Measurements from ENCODE around the gene LHFPL5. TPM values are rescaled to one million over a fixed set of nuclear protein-coding genes. Genes with fewer than 3 reads are reported as not detected.

Gene LHFPL5
- polyA plus RNA-seq (2011; rRNA removed) (not detected in 2 replicates), polyA minus RNA-seq (2011; rRNA and poly(A)+ RNA removed) (not detected in 2 replicates)

DNA sequence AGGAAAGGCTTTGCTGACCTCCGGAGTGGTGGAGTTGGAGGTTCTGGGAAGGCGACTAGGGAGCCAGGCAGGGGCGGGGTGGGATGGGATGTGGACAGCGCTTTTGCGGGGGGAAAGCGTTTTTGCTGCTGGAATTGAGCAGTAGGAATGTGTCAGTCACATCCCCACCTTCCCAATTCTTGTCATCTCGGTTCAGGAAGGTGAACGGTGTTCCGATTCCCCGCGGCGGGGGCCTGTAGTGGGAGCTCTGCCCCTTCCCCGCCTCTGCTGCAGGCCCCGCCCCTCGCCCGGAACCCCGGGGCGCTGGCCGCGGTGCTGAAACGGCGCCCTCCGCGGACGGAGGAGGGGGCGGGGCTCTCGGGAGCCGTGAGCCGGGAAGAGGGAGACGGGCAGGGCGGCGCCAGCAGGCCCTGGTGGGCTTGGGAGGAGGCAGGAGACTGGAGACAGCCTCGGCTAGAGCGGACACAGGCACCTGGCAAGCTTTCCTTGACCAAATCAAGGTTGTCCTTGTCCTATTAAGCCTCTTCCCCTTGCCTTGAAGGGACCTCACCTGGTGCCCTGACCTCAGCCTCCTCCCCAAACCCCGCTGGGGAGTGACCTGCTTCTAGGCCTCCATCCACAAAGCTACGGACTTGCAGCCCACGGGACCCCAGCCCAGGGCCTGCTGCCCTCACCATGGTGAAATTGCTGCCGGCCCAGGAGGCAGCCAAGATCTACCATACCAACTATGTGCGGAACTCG, at the start of gene LHFPL5:
LHFPL5 (plus strand) TSS at position 357 of the 741 bp plus-strand sequence; CDS start at position 676, 319 bp downstream.
- Histone ChIP-seq H3K27me3 (ENCODE audit: control insufficient read depth, insufficient read depth, low read length) (no peaks in the 10 kb centered on the region), H3K9me3 (ENCODE audit: control insufficient read depth, insufficient read depth, low read length) (peaks cover 8% of the 10 kb centered on the region; the same call in 1 of the 2 replicates), H3K4me3 (ENCODE audit: low read depth, low read length) (peak within 1 kb of the TSS; percentile 41), H3K27ac (ENCODE audit: low read depth, low read length) (no peak within 1 kb of the TSS)
- CTCF ChIA-PET = no interaction called here
- POLR2A ChIA-PET = no interaction called here
- TF ChIP-seq, protein P1, sequence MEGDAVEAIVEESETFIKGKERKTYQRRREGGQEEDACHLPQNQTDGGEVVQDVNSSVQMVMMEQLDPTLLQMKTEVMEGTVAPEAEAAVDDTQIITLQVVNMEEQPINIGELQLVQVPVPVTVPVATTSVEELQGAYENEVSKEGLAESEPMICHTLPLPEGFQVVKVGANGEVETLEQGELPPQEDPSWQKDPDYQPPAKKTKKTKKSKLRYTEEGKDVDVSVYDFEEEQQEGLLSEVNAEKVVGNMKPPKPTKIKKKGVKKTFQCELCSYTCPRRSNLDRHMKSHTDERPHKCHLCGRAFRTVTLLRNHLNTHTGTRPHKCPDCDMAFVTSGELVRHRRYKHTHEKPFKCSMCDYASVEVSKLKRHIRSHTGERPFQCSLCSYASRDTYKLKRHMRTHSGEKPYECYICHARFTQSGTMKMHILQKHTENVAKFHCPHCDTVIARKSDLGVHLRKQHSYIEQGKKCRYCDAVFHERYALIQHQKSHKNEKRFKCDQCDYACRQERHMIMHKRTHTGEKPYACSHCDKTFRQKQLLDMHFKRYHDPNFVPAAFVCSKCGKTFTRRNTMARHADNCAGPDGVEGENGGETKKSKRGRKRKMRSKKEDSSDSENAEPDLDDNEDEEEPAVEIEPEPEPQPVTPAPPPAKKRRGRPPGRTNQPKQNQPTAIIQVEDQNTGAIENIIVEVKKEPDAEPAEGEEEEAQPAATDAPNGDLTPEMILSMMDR (IDR thresholded peaks at IDR 0.05; ENCODE audit: low read depth, low read length) = no peak
- DNase-seq (ENCODE audit: low read depth, low spot score) = no peak

DNA sequence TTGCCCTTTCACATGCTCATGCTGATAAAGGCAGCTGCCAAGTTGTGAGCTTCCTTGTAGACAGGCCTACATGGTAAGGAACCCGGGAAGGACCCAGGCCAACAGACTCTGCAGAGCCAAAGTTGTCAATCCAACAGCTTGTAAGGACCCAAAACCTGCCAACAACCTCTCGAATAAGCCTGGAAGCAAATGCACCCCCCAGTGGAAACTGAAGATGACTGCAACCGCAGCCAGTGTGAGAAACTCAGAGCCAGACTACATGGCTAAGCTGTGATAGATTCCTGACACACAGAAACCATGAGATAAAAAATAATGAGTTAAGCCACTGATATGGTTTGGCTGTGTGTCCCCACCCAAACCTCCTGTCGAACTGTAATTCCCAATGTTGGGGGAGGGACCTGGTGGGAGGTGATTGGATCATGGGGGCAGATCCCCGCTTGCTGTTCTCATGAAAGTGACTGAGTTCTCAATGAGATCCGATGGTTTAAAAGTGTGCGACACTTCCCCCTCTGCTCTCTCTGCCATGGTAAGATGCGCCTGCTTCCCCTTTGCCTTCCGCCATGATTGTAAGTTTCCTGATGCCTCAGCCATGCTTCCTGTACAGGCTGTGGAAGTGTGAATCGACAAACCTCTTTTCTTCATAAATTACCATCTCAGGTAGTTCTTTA, 47.6 kb upstream of the LHFPL5 start:
- no peak overlapping the region for H3K4me3 ChIP-seq (ENCODE audit: low read depth, low read length)
- H3K9me3 ChIP-seq (ENCODE audit: control insufficient read depth, insufficient read depth, low read length) = no peaks in the 10 kb centered on the region
- peaks cover 9% of the 10 kb centered on the region for H3K27me3 ChIP-seq (ENCODE audit: control insufficient read depth, insufficient read depth, low read length)
- ChIA-PET CTCF (interaction anchor here (0.5 kb wide), 1 partner anchor 72 kb away, joined by 4 read pairs; no protein-coding TSS in a partner anchor), POLR2A (interaction anchor here (0.6 kb wide), 1 partner anchor 191 kb away, joined by 9 read pairs; no protein-coding TSS in a partner anchor)
- TF ChIP-seq, protein P1 (IDR thresholded peaks at IDR 0.05; ENCODE audit: low read depth, low read length) = peak; percentile 42
- no peak for DNase-seq (ENCODE audit: low read depth, low spot score)
- no peak overlapping the region for H3K27ac ChIP-seq (ENCODE audit: low read depth, low read length)

DNA sequence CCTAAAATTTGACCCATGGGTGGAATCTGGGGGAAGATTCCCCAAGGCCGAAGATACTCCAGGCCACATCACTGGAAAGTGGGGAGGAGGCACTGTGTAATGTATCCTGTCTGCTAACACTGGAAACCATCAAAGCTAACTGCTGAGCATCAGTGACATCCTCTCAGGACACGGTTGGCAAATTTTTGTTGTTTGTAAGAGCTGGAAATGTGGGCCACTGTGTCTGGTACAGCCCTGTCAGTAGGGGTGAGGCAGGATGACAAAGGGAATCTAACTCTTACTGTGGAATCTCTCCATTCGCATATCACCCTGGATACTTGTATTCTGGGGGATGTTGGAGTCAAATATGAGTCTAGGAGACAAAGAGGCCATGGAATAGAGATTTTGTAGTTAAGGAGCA, 45.7 kb upstream of the LHFPL5 start:
- POLR2A ChIA-PET = no interaction called here
- CTCF ChIA-PET = interaction anchor here (0.7 kb wide), 1 partner anchor 237 kb away, joined by 6 read pairs; no protein-coding TSS in a partner anchor
- peaks cover 27% of the 10 kb centered on the region for H3K27me3 ChIP-seq (ENCODE audit: control insufficient read depth, insufficient read depth, low read length)
- DNase-seq (ENCODE audit: low read depth, low spot score) = no peak
- no peak overlapping the region for H3K4me3 ChIP-seq (ENCODE audit: low read depth, low read length)
- H3K9me3 ChIP-seq (ENCODE audit: control insufficient read depth, insufficient read depth, low read length) = no peaks in the 10 kb centered on the region
- no peak overlapping the region for H3K27ac ChIP-seq (ENCODE audit: low read depth, low read length)
- TF ChIP-seq, protein P1 (IDR thresholded peaks at IDR 0.05; ENCODE audit: low read depth, low read length) = no peak

DNA sequence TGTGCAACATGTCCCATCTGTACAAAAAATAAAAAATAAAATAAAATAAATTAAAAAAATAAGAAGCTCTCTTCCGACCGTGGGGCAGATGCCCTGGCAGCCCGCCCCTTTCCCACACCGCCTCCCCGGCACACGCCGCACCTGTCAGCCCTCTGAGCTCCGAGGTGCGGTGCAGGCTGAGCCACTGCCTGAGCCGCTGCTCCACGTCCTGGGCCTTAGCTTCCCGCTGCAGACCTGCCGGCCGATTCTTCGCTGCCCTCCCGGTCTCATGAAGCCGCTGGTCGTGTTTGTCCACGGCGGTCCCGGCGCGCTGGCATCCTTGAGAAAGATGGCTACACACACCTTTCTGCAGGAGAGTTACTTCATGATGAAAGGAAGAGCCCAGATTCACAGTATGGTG, 39.4 kb upstream of the LHFPL5 start:
- H3K9me3 ChIP-seq (ENCODE audit: control insufficient read depth, insufficient read depth, low read length) = no peaks in the 10 kb centered on the region; the same call in 1 of the 2 replicates
- no peak overlapping the region for H3K4me3 ChIP-seq (ENCODE audit: low read depth, low read length)
- DNase-seq (ENCODE audit: low read depth, low spot score) = no peak
- no peak overlapping the region for H3K27ac ChIP-seq (ENCODE audit: low read depth, low read length)
- ChIA-PET POLR2A (no interaction called here), CTCF (no interaction called here)
- TF ChIP-seq, protein P1 (IDR thresholded peaks at IDR 0.05; ENCODE audit: low read depth, low read length) = no peak
- peaks cover 45% of the 10 kb centered on the region for H3K27me3 ChIP-seq (ENCODE audit: control insufficient read depth, insufficient read depth, low read length)
